Activated CD8-positive, alpha-beta memory T cell treated with anti-CD3 and anti-CD28 coated beads for 36 hours (primary cell): ENCODE results near the gene SPOCK3. TPM values are rescaled to one million over a fixed set of nuclear protein-coding genes. Genes with fewer than 3 reads are reported as not detected.

Experiments
- CTCF ChIA-PET: fragments of 350-600 bp; sonication (Branson Sonifier 250); formaldehyde crosslinking; loops from one replicate; lab custom pipeline; 2021; ENCODE audit warnings: antibody characterized with exemption; lab: Charles Lee
- POLR2A ChIA-PET: fragments of 350-600 bp; sonication (Branson Sonifier 250); formaldehyde crosslinking; loops from one replicate; lab custom pipeline; 2021; ENCODE audit warnings: antibody characterized with exemption; lab: Charles Lee
- total RNA-seq, 2 experiments: library from RNA; stranded (reverse); gene quantifications; one replicate each; pipeline ENCODE4 v1.2.3, GENCODE V29; 2021

SPOCK3 gene
- total RNA-seq, 2 experiments from 2014 or later, result not detected

GRCh38 chr4:167084321-167084720 is 150.0 kb downstream of the SPOCK3 start:
- ChIA-PET CTCF (no interaction called here), POLR2A (no interaction called here)

GRCh38 chr4:167079762-167080161 is 154.5 kb downstream of the SPOCK3 start:
- ChIA-PET CTCF (no interaction called here), POLR2A (no interaction called here)

- ChIA-PET CTCF (no interaction called here), POLR2A (no interaction called here)
Observed at GRCh38 chr4:167052631-167053091, 181.6 kb downstream of the SPOCK3 start.

GRCh38 chr4:167049257-167049656 is 185.0 kb downstream of the SPOCK3 start:
- CTCF ChIA-PET, result no interaction called here

GRCh38 chr4:167041524-167041923 is 192.8 kb downstream of the SPOCK3 start:
- POLR2A ChIA-PET, result no interaction called here
- CTCF ChIA-PET, result no interaction called here

More at GRCh38 chr4:167049257-167049656, 185.0 kb downstream of the SPOCK3 start:
- POLR2A ChIA-PET, result no interaction called here

GRCh38 chr4:167035390-167035789 is 198.9 kb downstream of the SPOCK3 start:
- POLR2A ChIA-PET, result no interaction called here
- CTCF ChIA-PET, result no interaction called here

GRCh38 chr4:167034983-167035382 is 199.3 kb downstream of the SPOCK3 start:
- CTCF ChIA-PET, result no interaction called here

GRCh38 chr4:167032871-167033270 is 201.4 kb downstream of the SPOCK3 start:
- ChIA-PET POLR2A (no interaction called here), CTCF (no interaction called here)

More at GRCh38 chr4:167034983-167035382, 199.3 kb downstream of the SPOCK3 start:
- POLR2A ChIA-PET, result interaction anchor here (0.6 kb wide), 1 partner anchor 448 kb away, joined by 8 read pairs; no protein-coding TSS in a partner anchor

- ChIA-PET POLR2A (no interaction called here), CTCF (no interaction called here)
Observed at GRCh38 chr4:167031534-167032156, 202.6 kb downstream of the SPOCK3 start.

GRCh38 chr4:167028976-167029375 is 205.3 kb downstream of the SPOCK3 start:
- POLR2A ChIA-PET, result no interaction called here
- CTCF ChIA-PET, result no interaction called here

- CTCF ChIA-PET, result no interaction called here
Observed at GRCh38 chr4:167025670-167026069, 208.6 kb downstream of the SPOCK3 start.

GRCh38 chr4:167023364-167023925 is 210.8 kb downstream of the SPOCK3 start:
- ChIA-PET CTCF (no interaction called here), POLR2A (no interaction called here)

More at GRCh38 chr4:167025670-167026069, 208.6 kb downstream of the SPOCK3 start:
- POLR2A ChIA-PET, result no interaction called here

GRCh38 chr4:167021545-167022155 is 212.6 kb downstream of the SPOCK3 start:
- ChIA-PET POLR2A (no interaction called here), CTCF (no interaction called here)

- ChIA-PET CTCF (no interaction called here), POLR2A (no interaction called here)
Observed at GRCh38 chr4:167020410-167020809, 213.9 kb downstream of the SPOCK3 start.

- ChIA-PET CTCF (no interaction called here), POLR2A (no interaction called here)
Observed at GRCh38 chr4:167014944-167015343, 219.3 kb downstream of the SPOCK3 start.

- POLR2A ChIA-PET, result no interaction called here
- CTCF ChIA-PET, result no interaction called here
Observed at GRCh38 chr4:167003326-167003725, 231.0 kb downstream of the SPOCK3 start.

GRCh38 chr4:167000141-167000852 is 234.0 kb downstream of the SPOCK3 start:
- ChIA-PET CTCF (no interaction called here), POLR2A (no interaction called here)

GRCh38 chr4:166996216-166996615 is 238.1 kb downstream of the SPOCK3 start:
- POLR2A ChIA-PET, result no interaction called here
- CTCF ChIA-PET, result no interaction called here

- ChIA-PET CTCF (no interaction called here), POLR2A (no interaction called here)
Observed at GRCh38 chr4:166994686-166995085, 239.6 kb downstream of the SPOCK3 start.

- POLR2A ChIA-PET, result no interaction called here
Observed at GRCh38 chr4:166991006-166991561, 243.2 kb downstream of the SPOCK3 start.

More at GRCh38 chr4:166991006-166991561, 243.2 kb downstream of the SPOCK3 start:
- CTCF ChIA-PET, result no interaction called here
